Stimulated activated CD4-positive, alpha-beta T cell treated with anti-CD3 and anti-CD28 coated beads, Interleukin-1b, Interleukin-23, amount 100 ng/mL, for 24 hours (primary cell): ENCODE data around the gene CSNK1G1.

Source experiments
- DNase-seq, 4 experiments: peaks; one replicate each; pipeline ENCODE4 v3.0.0-alpha.2; 2020; ENCODE audit warnings: low read depth in 4 of 4, low spot score in 1 of 4

CSNK1G1 gene

GRCh38 chr15:64288999-64289398 lies 67.0 kb downstream of the CSNK1G1 start:
- DNase-seq, result no peak

DNA sequence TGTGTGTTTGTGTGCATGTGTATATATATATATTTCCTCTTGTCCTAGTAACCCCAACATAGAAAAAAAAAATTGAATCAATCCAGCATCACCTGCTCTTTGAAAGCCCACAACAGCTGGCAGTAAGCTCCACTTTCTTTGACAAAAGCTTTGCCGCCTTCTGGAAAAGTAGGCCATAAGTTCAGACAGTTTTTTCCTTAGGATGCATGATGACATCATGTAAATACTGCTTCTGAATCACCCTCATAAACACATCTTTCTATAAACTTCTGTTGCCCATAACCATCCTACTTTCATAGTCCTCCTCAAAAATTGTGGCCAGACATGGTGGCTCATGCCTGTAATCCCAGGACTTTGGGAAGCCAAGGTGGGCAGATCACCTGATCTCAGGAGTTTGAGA lies 67.4 kb downstream of the CSNK1G1 start:
- DNase-seq, result no peak

- no peak for DNase-seq
Measured at GRCh38 chr15:64287953-64288352, 68.0 kb downstream of the CSNK1G1 start.

DNA sequence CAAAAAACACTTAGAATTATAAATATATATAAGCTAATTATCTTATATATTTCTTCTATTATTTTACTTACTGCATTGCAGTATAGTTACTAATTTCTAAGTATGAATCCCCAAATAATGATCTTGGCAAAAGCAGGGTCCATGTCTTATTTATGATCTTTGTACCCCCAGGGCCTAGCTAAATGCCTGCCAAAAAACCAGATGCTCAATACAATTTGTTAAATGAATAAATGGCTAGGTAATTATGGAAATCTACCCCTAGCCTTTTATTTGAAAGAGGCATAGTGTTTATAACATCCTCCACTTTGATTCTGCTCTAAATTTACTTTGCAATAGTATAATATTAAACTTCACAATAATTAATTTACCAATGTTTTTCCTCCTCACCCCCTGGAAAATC lies 69.5 kb downstream of the CSNK1G1 start:
- no peak for DNase-seq

DNA sequence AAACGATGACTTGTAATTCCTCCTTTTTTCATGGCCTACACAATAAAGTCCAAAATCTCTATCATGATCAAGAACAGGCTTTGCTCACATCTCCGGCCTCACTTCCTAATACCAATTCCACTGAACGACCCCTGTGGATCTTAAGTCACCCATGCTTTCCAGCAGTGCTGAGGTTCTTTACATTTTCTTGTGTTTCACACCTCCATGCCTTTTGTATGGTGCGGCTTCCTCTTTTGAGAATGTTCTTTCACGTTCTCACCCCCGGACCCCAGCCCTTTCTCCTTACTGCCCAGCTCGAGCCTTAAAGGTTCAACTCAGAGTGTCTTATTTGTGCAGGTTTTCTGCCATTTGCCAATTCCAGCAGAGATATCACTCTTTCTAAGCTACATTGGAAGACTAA lies 70.1 kb downstream of the CSNK1G1 start:
- DNase-seq, result no peak

DNA sequence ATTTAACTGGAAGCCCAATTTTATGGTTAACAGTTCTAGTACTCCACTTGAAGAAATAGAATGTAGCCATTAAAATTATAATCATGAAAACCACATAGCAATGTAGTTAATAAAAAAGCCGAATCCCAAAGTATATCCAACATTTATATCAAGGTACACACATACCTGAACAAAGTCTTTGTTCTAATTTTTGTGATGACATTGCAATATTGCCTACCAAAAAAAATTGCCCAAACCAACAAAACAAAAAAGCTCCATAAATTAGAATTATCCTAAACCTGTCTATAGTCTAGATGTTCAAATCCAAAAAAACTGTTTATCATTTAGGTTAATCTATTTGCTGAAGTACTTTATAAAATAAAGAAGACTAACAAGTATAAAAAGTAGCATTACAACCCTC lies 70.8 kb downstream of the CSNK1G1 start:
- no peak for DNase-seq

- no peak for DNase-seq
Measured at GRCh38 chr15:64284042-64284441, 71.9 kb downstream of the CSNK1G1 start.

GRCh38 chr15:64282701-64283100 lies 73.3 kb downstream of the CSNK1G1 start:
- DNase-seq, result no peak

GRCh38 chr15:64279131-64279530 lies 76.8 kb downstream of the CSNK1G1 start:
- no peak for DNase-seq

- no peak for DNase-seq
Measured at GRCh38 chr15:64275934-64276333, 80.0 kb downstream of the CSNK1G1 start.

DNA sequence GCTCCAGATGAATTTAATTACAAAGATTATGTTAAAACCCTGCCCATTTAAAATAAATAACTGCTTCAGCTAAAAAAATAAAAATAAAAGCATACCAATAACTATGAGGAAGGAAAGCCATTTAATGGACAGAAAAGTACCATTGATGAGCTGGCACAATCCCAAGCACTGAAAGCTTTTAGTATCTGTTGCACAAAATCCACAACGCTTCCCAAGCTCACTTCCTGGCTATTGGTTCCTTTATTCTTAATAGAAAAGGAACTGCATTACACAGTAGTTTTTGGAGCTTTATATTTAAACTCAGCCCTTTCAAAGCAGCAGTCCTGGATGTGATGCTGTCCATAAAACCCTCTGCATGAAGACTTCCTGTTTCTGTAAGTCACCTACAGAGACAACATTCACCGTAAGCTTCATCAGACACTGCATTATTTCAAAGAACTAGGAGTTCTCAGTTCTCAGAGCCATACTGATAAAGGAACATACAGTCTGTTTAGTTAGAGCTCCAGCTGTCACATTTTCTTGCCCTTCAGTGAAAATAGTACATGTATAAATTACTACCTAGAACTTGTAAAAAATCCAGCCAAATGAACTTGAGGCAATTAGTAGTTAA lies 81.5 kb downstream of the CSNK1G1 start:
- DNase-seq, result no peak

DNA sequence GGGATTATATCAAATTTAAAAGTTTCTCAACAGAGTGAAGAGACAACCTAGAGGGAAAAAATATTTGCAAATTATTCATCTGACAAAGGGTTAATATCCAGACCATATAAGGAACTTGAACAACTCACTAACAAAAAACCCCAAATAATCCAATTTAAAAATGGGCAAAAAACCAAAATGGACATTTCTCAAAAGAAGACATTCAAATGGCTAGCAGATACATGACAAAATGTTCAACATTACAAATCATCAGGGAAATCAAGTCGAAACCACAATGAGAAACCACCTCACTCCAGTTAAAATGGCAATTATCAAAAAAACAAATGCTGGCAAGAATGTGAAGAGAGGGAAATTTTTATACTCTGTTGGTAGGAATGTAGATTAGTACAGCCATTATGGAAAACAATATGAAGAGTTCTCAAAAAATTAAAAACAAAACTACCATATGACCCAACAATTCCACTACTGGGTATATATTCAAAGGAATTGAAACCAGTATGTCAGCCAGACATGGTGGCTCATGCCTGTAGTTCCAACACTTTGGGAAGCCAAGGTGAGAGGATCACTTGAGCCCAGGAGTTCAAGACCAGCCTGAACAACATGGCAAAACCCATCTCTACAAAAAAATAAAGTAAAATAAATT lies 88.5 kb downstream of the CSNK1G1 start:
- no peak for DNase-seq

GRCh38 chr15:64265188-64265587 lies 90.8 kb downstream of the CSNK1G1 start:
- DNase-seq, result peak in 1 of 4 experiments; percentile 13

DNA sequence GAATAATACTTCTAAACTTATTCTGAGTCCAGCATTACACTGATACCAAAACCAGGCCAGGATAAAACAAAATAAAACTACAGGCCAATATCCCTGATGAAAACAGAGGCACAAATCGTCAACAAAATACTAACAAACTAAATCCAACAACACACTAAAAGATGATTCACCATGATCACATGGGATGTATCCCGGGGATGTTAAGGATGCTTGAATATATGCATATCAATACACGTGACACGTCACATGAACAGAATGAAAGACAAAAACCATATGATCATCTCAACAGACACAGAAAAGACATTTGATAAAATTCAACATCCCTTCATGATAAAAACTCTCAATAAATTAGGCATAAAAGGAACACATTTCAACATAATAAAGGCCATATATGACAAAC lies 91.5 kb downstream of the CSNK1G1 start:
- no peak for DNase-seq

- DNase-seq, result no peak
Measured at GRCh38 chr15:64263567-64263966, 92.4 kb downstream of the CSNK1G1 start.

GRCh38 chr15:64256051-64256450 lies 99.9 kb downstream of the CSNK1G1 start:
- DNase-seq, result no peak

GRCh38 chr15:64251658-64252057 lies 104.3 kb downstream of the CSNK1G1 start:
- DNase-seq, result no peak

- DNase-seq, result no peak
Measured at GRCh38 chr15:64251121-64251520, 104.9 kb downstream of the CSNK1G1 start.

- no peak for DNase-seq
Measured at GRCh38 chr15:64249883-64250575, 105.9 kb downstream of the CSNK1G1 start.

- no peak for DNase-seq
Measured at GRCh38 chr15:64249406-64249805, 106.6 kb downstream of the CSNK1G1 start.

DNA sequence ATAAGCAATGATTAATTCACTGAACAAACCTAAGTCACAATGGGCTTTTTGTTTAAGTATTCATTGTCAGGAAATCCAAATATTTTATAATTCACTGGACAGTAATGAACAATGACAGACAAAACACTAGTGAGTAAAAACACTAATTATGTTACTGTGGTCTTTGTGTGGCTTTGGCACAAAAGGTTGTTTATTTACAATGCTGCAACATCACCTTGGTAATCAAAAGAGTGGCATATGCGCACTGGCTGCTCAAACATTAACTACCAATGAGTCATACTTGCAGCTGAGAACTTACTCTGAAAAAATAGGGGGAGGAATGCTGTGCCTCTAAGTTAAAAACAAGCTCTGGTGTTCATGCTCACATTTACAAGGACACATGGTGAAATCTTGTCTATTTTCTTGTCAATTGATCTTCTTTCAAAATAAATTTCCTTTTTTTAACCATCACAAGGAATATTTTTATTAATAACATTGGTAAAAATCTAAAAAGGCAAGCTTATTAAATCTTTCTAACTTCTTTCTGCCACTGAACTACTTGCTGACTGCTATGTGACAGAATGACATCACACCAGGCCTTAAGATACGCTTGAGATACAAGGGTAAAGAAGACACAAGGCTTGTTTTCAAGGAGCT lies 107.9 kb downstream of the CSNK1G1 start:
- no peak for DNase-seq

GRCh38 chr15:64247535-64247905 lies 108.5 kb downstream of the CSNK1G1 start:
- DNase-seq, result no peak
